Mammary epithelial cell (primary cell): ENCODE measurements around the gene SH2D1B.

Experiments used
- EZH2 ChIP-seq: IDR thresholded peaks from 2 replicates; pipeline ENCODE4 v1.6.1; 2012; ENCODE audit warnings: low read length, inconsistent platforms, borderline replicate concordance
- TF ChIP-seq, protein P1 (sequence below), 2 donors: IDR thresholded peaks in 1 of 2; conservative IDR thresholded peaks in 1 of 2; 2 replicates each; pipeline ENCODE4 v1.5.1; 2011 to 2012; ENCODE audit warnings: inconsistent platforms in 2 of 2, low read length in 2 of 2, mild to moderate bottlenecking in 2 of 2, control low read depth in 1 of 2, low read depth in 1 of 2; ENCODE audit not compliant: insufficient read depth in 1 of 2; ENCODE audit errors: extremely low read depth in 1 of 2

DNA sequence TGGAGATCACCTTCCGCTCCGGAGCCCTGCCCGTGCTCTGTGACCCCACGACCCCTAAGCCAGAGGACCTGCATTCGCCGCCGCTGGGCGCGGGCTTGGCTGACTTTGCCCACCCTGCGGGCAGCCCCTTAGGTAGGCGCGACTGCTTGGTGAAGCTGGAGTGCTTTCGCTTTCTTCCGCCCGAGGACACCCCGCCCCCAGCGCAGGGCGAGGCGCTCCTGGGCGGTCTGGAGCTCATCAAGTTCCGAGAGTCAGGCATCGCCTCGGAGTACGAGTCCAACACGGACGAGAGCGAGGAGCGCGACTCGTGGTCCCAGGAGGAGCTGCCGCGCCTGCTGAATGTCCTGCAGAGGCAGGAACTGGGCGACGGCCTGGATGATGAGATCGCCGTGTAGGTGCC lies 44.9 kb downstream of the SH2D1B start:
- TF ChIP-seq, protein P1, sequence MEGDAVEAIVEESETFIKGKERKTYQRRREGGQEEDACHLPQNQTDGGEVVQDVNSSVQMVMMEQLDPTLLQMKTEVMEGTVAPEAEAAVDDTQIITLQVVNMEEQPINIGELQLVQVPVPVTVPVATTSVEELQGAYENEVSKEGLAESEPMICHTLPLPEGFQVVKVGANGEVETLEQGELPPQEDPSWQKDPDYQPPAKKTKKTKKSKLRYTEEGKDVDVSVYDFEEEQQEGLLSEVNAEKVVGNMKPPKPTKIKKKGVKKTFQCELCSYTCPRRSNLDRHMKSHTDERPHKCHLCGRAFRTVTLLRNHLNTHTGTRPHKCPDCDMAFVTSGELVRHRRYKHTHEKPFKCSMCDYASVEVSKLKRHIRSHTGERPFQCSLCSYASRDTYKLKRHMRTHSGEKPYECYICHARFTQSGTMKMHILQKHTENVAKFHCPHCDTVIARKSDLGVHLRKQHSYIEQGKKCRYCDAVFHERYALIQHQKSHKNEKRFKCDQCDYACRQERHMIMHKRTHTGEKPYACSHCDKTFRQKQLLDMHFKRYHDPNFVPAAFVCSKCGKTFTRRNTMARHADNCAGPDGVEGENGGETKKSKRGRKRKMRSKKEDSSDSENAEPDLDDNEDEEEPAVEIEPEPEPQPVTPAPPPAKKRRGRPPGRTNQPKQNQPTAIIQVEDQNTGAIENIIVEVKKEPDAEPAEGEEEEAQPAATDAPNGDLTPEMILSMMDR (conservative IDR thresholded peaks at IDR 0.05 in 1 of 2, IDR thresholded peaks at IDR 0.05 in 1 of 2; ENCODE audit: extremely low read depth in 1 of 2, insufficient read depth in 1 of 2, low read depth in 1 of 2, low read length in 2 of 2): no peak
- no peak for TF ChIP-seq EZH2
